ENCODE measurements around the gene ADCY7. TPM values are rescaled to one million over a fixed set of nuclear protein-coding genes. Genes with fewer than 3 reads are reported as not detected.
A peak's percentile ranks its signal among the peaks of the same experiment; 100 is the strongest.

The ADCY7 gene
- total and polyA plus RNA-seq, 3 donors from 2014 or later: 5.9 to 9.4 (median 5.9) TPM

DNA sequence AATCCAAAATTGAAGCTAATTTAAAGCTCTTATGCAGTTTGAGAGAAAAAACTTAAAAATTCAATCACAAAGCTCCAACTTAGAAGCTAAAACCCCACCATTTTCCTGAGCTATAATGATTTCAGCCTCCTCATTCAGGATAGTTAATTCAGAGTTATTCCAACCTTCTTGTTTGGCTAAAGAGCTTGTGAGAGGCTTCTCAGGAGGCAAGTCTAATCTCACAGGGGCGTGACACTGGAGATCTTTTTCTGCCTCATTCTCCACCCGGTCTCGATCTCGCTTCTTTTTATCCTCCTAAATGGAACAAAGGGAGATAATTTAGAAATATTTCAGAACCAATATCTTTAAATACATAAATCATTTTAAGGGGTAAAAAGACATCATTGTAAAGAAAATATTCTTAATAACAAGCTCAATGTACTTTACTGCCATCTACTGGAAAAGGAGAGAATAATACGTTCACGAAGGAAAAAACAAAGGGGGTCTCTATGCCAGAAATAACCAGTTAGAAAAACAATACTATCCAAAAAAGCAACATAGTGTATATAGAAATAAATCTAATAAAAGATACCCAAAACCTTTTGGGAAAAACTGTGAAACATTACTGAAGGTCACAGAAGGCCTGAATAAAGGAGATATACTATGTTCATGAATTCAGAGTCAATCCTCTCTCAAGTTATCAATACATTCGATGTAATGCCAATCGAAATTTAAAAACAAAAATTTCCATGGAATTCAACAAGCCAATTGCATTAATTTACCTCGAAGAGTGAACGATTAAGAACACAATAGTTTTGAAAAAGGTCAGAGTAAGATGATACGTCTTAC lies 88.5 kb downstream of the ADCY7 start:
- no peaks in the 10 kb centered on the region for H3K9me3 ChIP-seq
- 73 to 82% methylated on average over 11 of the region's 11 CpGs for WGBS, 2 donors
- H3K4me3 ChIP-seq: no peak overlapping the region
- H3K27me3 ChIP-seq: no peaks in the 10 kb centered on the region
- no peak for DNase-seq
- H3K4me1 ChIP-seq: no peaks in the 10 kb centered on the region
- intact Hi-C loops (cut with DNase I; ENCODE audit: low total_unique reads): loop anchor here (5.0 to 10.0 kb wide), 2 partner anchors 140 to 333 kb away; no protein-coding TSS in a partner anchor
- no peaks in the 10 kb centered on the region for H3K36me3 ChIP-seq (ENCODE audit: low read depth, missing control alignments)
- TF ChIP-seq POLR2A (IDR thresholded peaks at IDR 0.05): no peak
- TF ChIP-seq, protein P1, sequence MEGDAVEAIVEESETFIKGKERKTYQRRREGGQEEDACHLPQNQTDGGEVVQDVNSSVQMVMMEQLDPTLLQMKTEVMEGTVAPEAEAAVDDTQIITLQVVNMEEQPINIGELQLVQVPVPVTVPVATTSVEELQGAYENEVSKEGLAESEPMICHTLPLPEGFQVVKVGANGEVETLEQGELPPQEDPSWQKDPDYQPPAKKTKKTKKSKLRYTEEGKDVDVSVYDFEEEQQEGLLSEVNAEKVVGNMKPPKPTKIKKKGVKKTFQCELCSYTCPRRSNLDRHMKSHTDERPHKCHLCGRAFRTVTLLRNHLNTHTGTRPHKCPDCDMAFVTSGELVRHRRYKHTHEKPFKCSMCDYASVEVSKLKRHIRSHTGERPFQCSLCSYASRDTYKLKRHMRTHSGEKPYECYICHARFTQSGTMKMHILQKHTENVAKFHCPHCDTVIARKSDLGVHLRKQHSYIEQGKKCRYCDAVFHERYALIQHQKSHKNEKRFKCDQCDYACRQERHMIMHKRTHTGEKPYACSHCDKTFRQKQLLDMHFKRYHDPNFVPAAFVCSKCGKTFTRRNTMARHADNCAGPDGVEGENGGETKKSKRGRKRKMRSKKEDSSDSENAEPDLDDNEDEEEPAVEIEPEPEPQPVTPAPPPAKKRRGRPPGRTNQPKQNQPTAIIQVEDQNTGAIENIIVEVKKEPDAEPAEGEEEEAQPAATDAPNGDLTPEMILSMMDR (IDR thresholded peaks at IDR 0.05): peak in 1 of 3 experiments; percentile 61
- H3K27ac ChIP-seq: no peak overlapping the region

GRCh38 chr16:50359626-50360025 lies 93.3 kb downstream of the ADCY7 start:
- no peak overlapping the region for H3K27ac ChIP-seq
- DNase-seq: no peak
- no peaks in the 10 kb centered on the region for H3K36me3 ChIP-seq (ENCODE audit: low read depth, missing control alignments)
- no peak for TF ChIP-seq POLR2A (IDR thresholded peaks at IDR 0.05)
- TF ChIP-seq, protein P1 (IDR thresholded peaks at IDR 0.05): no peak
- WGBS, 2 donors: 29 to 42% methylated on average over 1 of the region's 1 CpG
- H3K4me3 ChIP-seq: no peak overlapping the region
- intact Hi-C loops (cut with DNase I; ENCODE audit: low total_unique reads): loop anchor here (10.0 kb wide), 2 partner anchors 115 to 145 kb away; no protein-coding TSS in a partner anchor
- no peaks in the 10 kb centered on the region for H3K27me3 ChIP-seq
- no peaks in the 10 kb centered on the region for H3K4me1 ChIP-seq
- H3K9me3 ChIP-seq: no peaks in the 10 kb centered on the region

DNA sequence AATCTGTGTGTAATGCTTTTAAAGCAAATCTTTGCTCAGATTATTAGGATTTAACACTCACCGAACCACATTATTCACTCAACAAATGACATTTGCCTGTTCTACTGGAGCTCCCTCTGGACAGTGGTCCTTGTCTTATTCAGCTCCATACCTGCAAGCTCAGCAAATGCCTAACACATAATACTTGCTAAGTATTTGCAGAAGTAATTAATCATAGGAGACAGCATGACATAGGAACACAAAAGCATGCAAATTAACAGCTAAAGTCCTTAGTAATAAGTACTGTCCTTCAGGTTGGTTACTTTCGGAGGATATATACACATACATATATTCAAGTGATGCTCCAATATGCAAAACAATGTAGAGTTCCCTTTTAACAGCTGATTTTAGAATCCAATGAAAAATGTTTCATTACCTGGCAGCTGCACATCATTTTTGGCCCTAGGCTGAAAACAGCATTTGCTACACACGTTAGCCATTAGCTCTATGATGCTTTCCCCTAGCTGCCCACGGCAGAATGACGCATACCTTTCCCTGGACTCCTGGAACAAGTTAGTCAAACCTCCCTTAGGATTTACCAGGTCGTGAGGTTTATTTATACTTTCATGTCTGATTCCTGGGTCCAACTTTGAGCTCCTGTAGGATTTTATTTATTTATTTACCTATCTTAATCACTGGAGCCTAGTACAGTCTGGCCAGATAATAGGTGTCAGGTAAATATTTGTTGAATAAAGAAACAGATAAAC lies 93.9 kb downstream of the ADCY7 start:
- WGBS, 2 donors: 79 to 80% methylated on average over 6 of the region's 6 CpGs
- H3K4me1 ChIP-seq: no peaks in the 10 kb centered on the region
- DNase-seq: no peak
- H3K9me3 ChIP-seq: no peaks in the 10 kb centered on the region
- H3K36me3 ChIP-seq (ENCODE audit: low read depth, missing control alignments): no peaks in the 10 kb centered on the region
- H3K27ac ChIP-seq: no peak overlapping the region
- no peaks in the 10 kb centered on the region for H3K27me3 ChIP-seq
- intact Hi-C loops (cut with DNase I; ENCODE audit: low total_unique reads): loop anchor here (10.0 kb wide), 1 partner anchor 115 kb away; no protein-coding TSS in a partner anchor
- no peak for TF ChIP-seq POLR2A (IDR thresholded peaks at IDR 0.05)
- TF ChIP-seq, protein P1 (IDR thresholded peaks at IDR 0.05): no peak
- no peak overlapping the region for H3K4me3 ChIP-seq

DNA sequence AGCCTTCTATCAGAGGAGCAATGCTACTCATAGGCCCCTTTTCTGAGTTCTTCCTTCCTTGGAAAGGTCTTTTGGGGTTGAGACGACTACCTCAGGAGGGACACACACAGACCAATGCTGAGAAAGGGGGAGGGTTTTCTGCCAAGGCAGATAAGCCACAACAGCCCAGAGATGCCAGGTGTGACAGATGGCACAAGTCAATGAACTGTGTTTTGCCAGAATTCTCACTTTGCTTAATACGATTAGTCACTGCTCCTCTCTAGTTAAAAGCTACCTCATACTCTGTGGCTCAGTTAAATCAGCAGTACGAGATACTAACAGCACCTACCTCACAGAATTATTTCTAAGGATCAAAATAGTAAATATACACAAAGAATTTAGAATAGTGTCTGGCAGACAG lies 94.4 kb downstream of the ADCY7 start:
- Histone ChIP-seq H3K27ac (no peak overlapping the region), H3K4me1 (no peaks in the 10 kb centered on the region), H3K36me3 (ENCODE audit: low read depth, missing control alignments) (no peaks in the 10 kb centered on the region), H3K27me3 (no peaks in the 10 kb centered on the region), H3K9me3 (no peaks in the 10 kb centered on the region), H3K4me3 (no peak overlapping the region)
- TF ChIP-seq POLR2A (IDR thresholded peaks at IDR 0.05): no peak
- TF ChIP-seq, protein P1 (IDR thresholded peaks at IDR 0.05): no peak
- WGBS, 2 donors: 72% methylated on average over 3 of the region's 3 CpGs
- intact Hi-C loops (cut with DNase I; ENCODE audit: low total_unique reads): loop anchor here (10.0 kb wide), 1 partner anchor 116 kb away; no protein-coding TSS in a partner anchor
- DNase-seq: no peak
